Thyroid gland (tissue), 4 donors: Measurements from ENCODE around the gene MCM3AP. TPM values are rescaled to one million over a fixed set of nuclear protein-coding genes. Genes with fewer than 3 reads are reported as not detected.

Experiments used
- DNase-seq, 2 donors: peaks; one replicate each; pipeline ENCODE4 v3.0.0-alpha.2; 2019
- H3K27ac ChIP-seq, 3 donors: fragments of 200-600 bp; sonication (generic); 1 replicate in 2 of 3; 2 replicates in 1 of 3; pipeline ENCODE4 v1.5.1; 2016 to 2019; ENCODE audit warnings: mild to moderate bottlenecking in 1 of 3, moderate library complexity in 1 of 3
- H3K27me3 ChIP-seq: fragments of 200-600 bp; sonication (generic); one replicate; pipeline ENCODE4 v1.5.1; 2019
- H3K36me3 ChIP-seq, 2 donors: fragments of 200-600 bp; sonication (generic); one replicate each; pipeline ENCODE4 v1.5.1; 2016 to 2019
- H3K4me1 ChIP-seq, 2 donors: fragments of 200-600 bp; sonication (generic); one replicate each; pipeline ENCODE4 v1.5.1; 2017 to 2019
- H3K4me3 ChIP-seq, 3 donors: fragments of 200-600 bp; sonication (generic); replicated peaks in 1 of 3; 1 replicate in 2 of 3; 2 replicates in 1 of 3; pipeline ENCODE4 v1.5.1; 2016; ENCODE audit warnings: mild to moderate bottlenecking in 1 of 3
- H3K9me3 ChIP-seq: fragments of 200-600 bp; sonication (generic); one replicate; pipeline ENCODE4 v1.5.1; 2017
- CTCF ChIP-seq, 6 experiments: fragments of 200-600 bp in 3 of 6; fragments of 450-650 bp in 3 of 6; sonication (generic) in 3 of 6; IDR thresholded peaks; one replicate each; pipeline ENCODE4 v1.5.1; 2016 to 2019; ENCODE audit warnings: antibody characterized with exemption in 6 of 6, mild to moderate bottlenecking in 2 of 6, inconsistent platforms in 1 of 6, moderate library complexity in 1 of 6
- POLR2A ChIP-seq, 2 donors: fragments of 450-650 bp; IDR thresholded peaks; one replicate each; pipeline ENCODE4 v1.6.1; 2017; ENCODE audit warnings: antibody characterized with exemption in 2 of 2, mild to moderate bottlenecking in 2 of 2, moderate library complexity in 1 of 2
- WGBS, 2 donors: methylation state at CpG; one replicate each; pipeline ENCODE4 v1.1.5; 2017; 5-methylcytosine and 5-hydroxymethylcytosine counted together
- intact Hi-C: fragments of 100-400 bp; cut with DNase I; formaldehyde crosslinking; loops from one replicate; pipeline ENCODE4 v1.15.1; 2023
- total RNA-seq, 4 donors: library from RNA; depleted of rRNA; stranded (reverse); fragments of >200 nt; gene quantifications; one replicate each; pipeline ENCODE4 v1.2.3, GENCODE V29; 2016

Gene MCM3AP
- total RNA-seq, 4 donors from 2014 or later, result 65.7 to 116 (median 81.0) TPM

GRCh38 chr21:46285761-46286647, 593 bp upstream of the MCM3AP start, which contains the start of gene YBEY:
Gene YBEY, plus strand, starts transcription at chr21:46286342. Its CDS starts 572 bp downstream, at chr21:46286914.
- intact Hi-C loops, result loop anchor here (5.0 kb wide), 1 partner anchor 36 kb away; the partner anchor contains the start of genes C21orf58 and PCNT
- DNase-seq, result peak; percentile 90 to 92
- Histone ChIP-seq H3K4me1 (peaks cover 33 to 41% of the 10 kb centered on the region in 2 donors), H3K27ac (peak within 1 kb of the TSS; percentile 86 to 93 (median 92)), H3K36me3 (peaks cover 0 to 5% of the 10 kb centered on the region in 2 donors), H3K9me3 (no peaks in the 10 kb centered on the region), H3K4me3 (peak within 1 kb of the TSS; percentile 79 to 91 (median 81)), H3K27me3 (no peaks in the 10 kb centered on the region)
- TF ChIP-seq CTCF (IDR thresholded peaks at IDR 0.05), result peak in 4 of 6 experiments; percentile 18 to 37 (median 31)
- peak in 1 of 2 donors; percentile 75 for TF ChIP-seq POLR2A (IDR thresholded peaks at IDR 0.05)
- WGBS, 2 donors, result 0 to 1% methylated on average over 32 to 45 of the region's 105 CpGs

GRCh38 chr21:46284733-46285132, 678 bp downstream of the MCM3AP start:
- H3K27ac ChIP-seq, result no peak overlapping the region
- no peaks in the 10 kb centered on the region for H3K9me3 ChIP-seq
- 88 to 100% methylated on average over 1 of the region's 1 CpG for whole genome bisulfite sequencing, 2 donors
- TF ChIP-seq CTCF (IDR thresholded peaks at IDR 0.05) (no peak), POLR2A (IDR thresholded peaks at IDR 0.05) (no peak)
- intact Hi-C loops, result loop anchor here (5.0 kb wide), 1 partner anchor 38 kb away; the partner anchor contains the start of genes C21orf58 and PCNT
- no peak for DNase-seq
- no peaks in the 10 kb centered on the region for H3K27me3 ChIP-seq
- peaks cover 4 to 14% of the 10 kb centered on the region in 2 donors for H3K36me3 ChIP-seq
- H3K4me3 ChIP-seq, result no peak overlapping the region
- H3K4me1 ChIP-seq, result peaks cover 33 to 41% of the 10 kb centered on the region in 2 donors

GRCh38 chr21:46284077-46284644, 1.2 kb downstream of the MCM3AP start:
- DNase-seq, result no peak
- no peak overlapping the region for H3K4me3 ChIP-seq
- TF ChIP-seq CTCF (IDR thresholded peaks at IDR 0.05) (no peak), POLR2A (IDR thresholded peaks at IDR 0.05) (no peak)
- peaks cover 10 to 19% of the 10 kb centered on the region in 2 donors for H3K36me3 ChIP-seq
- 64 to 81% methylated on average over 15 of the region's 15 CpGs for WGBS, 2 donors
- H3K9me3 ChIP-seq, result no peaks in the 10 kb centered on the region
- intact Hi-C loops, result no loop called here
- H3K27me3 ChIP-seq, result no peaks in the 10 kb centered on the region
- peaks cover 33 to 41% of the 10 kb centered on the region in 2 donors for H3K4me1 ChIP-seq
- no peak overlapping the region for H3K27ac ChIP-seq

- WGBS, 2 donors, result 95 to 98% methylated on average over 11 of the region's 11 CpGs
- no peak for DNase-seq
- intact Hi-C loops, result no loop called here
- H3K4me1 ChIP-seq, result no peaks in the 10 kb centered on the region
- H3K27ac ChIP-seq, result no peak overlapping the region
- no peak for TF ChIP-seq CTCF (IDR thresholded peaks at IDR 0.05)
- TF ChIP-seq POLR2A (IDR thresholded peaks at IDR 0.05), result no peak
- no peaks in the 10 kb centered on the region for H3K9me3 ChIP-seq
- peaks cover 78 to 94% of the 10 kb centered on the region in 2 donors for H3K36me3 ChIP-seq
- H3K4me3 ChIP-seq, result no peak overlapping the region
- no peaks in the 10 kb centered on the region for H3K27me3 ChIP-seq
Measured at GRCh38 chr21:46274797-46275390, 10.5 kb downstream of the MCM3AP start.
